ENCODE measurements around the gene MRPS11.
"Not testable (repeated sequence)": the region's sequence is repeated elsewhere in the genome, so short reads cannot be mapped to it uniquely, and the experiment has no call there.

Gene MRPS11

GRCh38 chr15:88430051-88430450 lies 37.5 kb upstream of the MRPS11 start:
- DNase-seq (ENCODE audit: low read depth) = no peak
- TF ChIP-seq CTCF (conservative IDR thresholded peaks at IDR 0.05; ENCODE audit: low read depth, low read length) = no peak
- no peak overlapping the region for H3K4me3 ChIP-seq (ENCODE audit: low read depth, low read length)

GRCh38 chr15:88431441-88431840 lies 36.1 kb upstream of the MRPS11 start:
- H3K4me3 ChIP-seq (ENCODE audit: low read depth, low read length) = no peak overlapping the region
- DNase-seq (ENCODE audit: low read depth) = no peak
- no peak for TF ChIP-seq CTCF (conservative IDR thresholded peaks at IDR 0.05; ENCODE audit: low read depth, low read length)

- TF ChIP-seq CTCF (conservative IDR thresholded peaks at IDR 0.05; ENCODE audit: low read depth, low read length) = no peak
- no peak for DNase-seq (ENCODE audit: low read depth)
- H3K4me3 ChIP-seq (ENCODE audit: low read depth, low read length) = no peak overlapping the region
Measured at GRCh38 chr15:88433046-88433685, 34.3 kb upstream of the MRPS11 start.

- not testable (repeated sequence) for DNase-seq (ENCODE audit: low read depth); H3K4me3 ChIP-seq (ENCODE audit: low read depth, low read length)
Measured at GRCh38 chr15:88434106-88434505, 33.4 kb upstream of the MRPS11 start.

- H3K4me3 ChIP-seq (ENCODE audit: low read depth, low read length) = no peak overlapping the region
- DNase-seq (ENCODE audit: low read depth) = no peak
- no peak for TF ChIP-seq CTCF (conservative IDR thresholded peaks at IDR 0.05; ENCODE audit: low read depth, low read length)
Measured at GRCh38 chr15:88438181-88438580, 29.3 kb upstream of the MRPS11 start.

GRCh38 chr15:88440021-88440420 lies 27.5 kb upstream of the MRPS11 start:
- DNase-seq (ENCODE audit: low read depth) = peak; percentile 50
- TF ChIP-seq CTCF (conservative IDR thresholded peaks at IDR 0.05; ENCODE audit: low read depth, low read length) = no peak
- no peak overlapping the region for H3K4me3 ChIP-seq (ENCODE audit: low read depth, low read length)

- H3K4me3 ChIP-seq (ENCODE audit: low read depth, low read length) = no peak overlapping the region
- TF ChIP-seq CTCF (conservative IDR thresholded peaks at IDR 0.05; ENCODE audit: low read depth, low read length) = no peak
- DNase-seq (ENCODE audit: low read depth) = no peak
Measured at GRCh38 chr15:88441076-88441730, 26.3 kb upstream of the MRPS11 start.
